ENCODE results near the gene NALCN.

NALCN gene

GRCh38 chr13:101412076-101412475, 4.2 kb downstream of the NALCN start:
- no peak for FAIRE-seq

- peak; percentile 45 for FAIRE-seq
Measured at GRCh38 chr13:101408992-101409656, 7.2 kb downstream of the NALCN start.

GRCh38 chr13:101408154-101408553, 8.2 kb downstream of the NALCN start:
- FAIRE-seq, result no peak

GRCh38 chr13:101406791-101407190, 9.5 kb downstream of the NALCN start:
- FAIRE-seq, result no peak

- FAIRE-seq, result no peak
Measured at GRCh38 chr13:101401196-101401595, 15.1 kb downstream of the NALCN start.

GRCh38 chr13:101399365-101399764, 16.9 kb downstream of the NALCN start:
- no peak for FAIRE-seq

GRCh38 chr13:101398920-101399319, 17.4 kb downstream of the NALCN start:
- FAIRE-seq, result no peak

GRCh38 chr13:101398191-101398590, 18.1 kb downstream of the NALCN start:
- FAIRE-seq, result no peak

- no peak for FAIRE-seq
Measured at GRCh38 chr13:101397742-101398141, 18.6 kb downstream of the NALCN start.

- no peak for FAIRE-seq
Measured at GRCh38 chr13:101394605-101395004, 21.7 kb downstream of the NALCN start.

GRCh38 chr13:101393140-101393539, 23.2 kb downstream of the NALCN start:
- no peak for FAIRE-seq

- no peak for FAIRE-seq
Measured at GRCh38 chr13:101390461-101390860, 25.8 kb downstream of the NALCN start.

- FAIRE-seq, result no peak
Measured at GRCh38 chr13:101384929-101385328, 31.4 kb downstream of the NALCN start.

GRCh38 chr13:101383595-101383994, 32.7 kb downstream of the NALCN start:
- FAIRE-seq, result no peak

- no peak for FAIRE-seq
Measured at GRCh38 chr13:101382701-101383100, 33.6 kb downstream of the NALCN start.

GRCh38 chr13:101382086-101382485, 34.2 kb downstream of the NALCN start:
- FAIRE-seq, result no peak

- FAIRE-seq, result no peak
Measured at GRCh38 chr13:101360525-101360924, 55.8 kb downstream of the NALCN start.

- no peak for FAIRE-seq
Measured at GRCh38 chr13:101354895-101355294, 61.4 kb downstream of the NALCN start.

- FAIRE-seq, result no peak
Measured at GRCh38 chr13:101346942-101347728, 69.2 kb downstream of the NALCN start.

- no peak for FAIRE-seq
Measured at GRCh38 chr13:101346161-101346560, 70.1 kb downstream of the NALCN start.

- FAIRE-seq, result no peak
Measured at GRCh38 chr13:101343128-101343787, 73.0 kb downstream of the NALCN start.

- no peak for FAIRE-seq
Measured at GRCh38 chr13:101341464-101341863, 74.8 kb downstream of the NALCN start.

GRCh38 chr13:101339202-101339601, 77.1 kb downstream of the NALCN start:
- FAIRE-seq, result no peak

GRCh38 chr13:101332583-101332982, 83.7 kb downstream of the NALCN start:
- FAIRE-seq, result no peak
